ENCODE measurements around the gene KRT33A.

Gene KRT33A

GRCh38 chr17:41327411-41328120, 23.1 kb downstream of the KRT33A start:
- no peak for DNase-seq

DNA sequence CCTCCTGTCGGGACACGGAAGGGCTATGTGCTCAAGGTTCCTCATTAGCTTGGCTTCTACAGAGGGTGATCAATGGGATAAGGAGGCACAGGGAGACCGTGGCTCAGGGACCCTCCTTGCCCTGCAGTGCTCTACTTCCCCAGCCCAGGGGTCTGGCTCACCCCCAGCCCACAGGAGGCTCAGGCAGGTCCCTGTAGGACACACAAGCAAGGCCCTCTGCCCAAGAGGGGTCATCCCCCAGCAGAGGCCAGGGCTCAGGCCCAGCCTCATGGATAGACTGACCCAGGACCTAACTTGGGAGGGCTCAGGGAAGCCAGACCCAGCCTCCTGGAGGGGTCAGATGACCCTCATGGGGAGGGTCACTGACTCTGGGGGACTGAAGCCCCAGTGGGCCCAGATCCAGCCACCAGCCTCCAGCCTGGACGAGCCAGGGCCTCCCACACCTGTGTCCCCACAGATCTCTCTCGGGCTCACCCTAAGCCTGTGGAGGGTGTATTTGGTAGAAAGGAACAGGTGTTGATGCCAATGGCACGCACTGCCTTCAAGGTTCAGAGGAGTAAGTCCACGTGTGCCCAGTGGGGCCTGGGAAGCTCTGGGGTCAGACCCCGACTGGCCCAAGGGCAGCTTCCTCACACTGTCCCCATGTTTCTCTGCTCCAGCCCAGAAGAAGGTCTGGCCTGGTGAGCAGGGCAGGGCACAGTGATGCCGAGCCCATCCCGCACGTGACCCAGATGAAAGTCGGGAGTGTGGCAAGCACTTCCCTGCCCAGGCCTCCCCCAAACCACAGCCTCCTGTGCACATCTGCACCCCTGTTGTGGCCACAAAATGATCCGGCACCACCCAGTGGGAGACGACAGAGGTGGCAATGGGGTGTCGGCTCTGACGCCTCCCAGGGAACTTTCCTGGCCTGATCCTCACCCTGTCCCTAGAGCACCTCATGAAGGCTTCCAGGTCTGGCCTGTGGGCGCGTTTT, 24.2 kb downstream of the KRT33A start:
- peak; percentile 47 for DNase-seq

- DNase-seq = no peak
Measured at GRCh38 chr17:41325611-41326010, 25.0 kb downstream of the KRT33A start.

- DNase-seq = no peak
Measured at GRCh38 chr17:41325126-41325525, 25.5 kb downstream of the KRT33A start.

DNA sequence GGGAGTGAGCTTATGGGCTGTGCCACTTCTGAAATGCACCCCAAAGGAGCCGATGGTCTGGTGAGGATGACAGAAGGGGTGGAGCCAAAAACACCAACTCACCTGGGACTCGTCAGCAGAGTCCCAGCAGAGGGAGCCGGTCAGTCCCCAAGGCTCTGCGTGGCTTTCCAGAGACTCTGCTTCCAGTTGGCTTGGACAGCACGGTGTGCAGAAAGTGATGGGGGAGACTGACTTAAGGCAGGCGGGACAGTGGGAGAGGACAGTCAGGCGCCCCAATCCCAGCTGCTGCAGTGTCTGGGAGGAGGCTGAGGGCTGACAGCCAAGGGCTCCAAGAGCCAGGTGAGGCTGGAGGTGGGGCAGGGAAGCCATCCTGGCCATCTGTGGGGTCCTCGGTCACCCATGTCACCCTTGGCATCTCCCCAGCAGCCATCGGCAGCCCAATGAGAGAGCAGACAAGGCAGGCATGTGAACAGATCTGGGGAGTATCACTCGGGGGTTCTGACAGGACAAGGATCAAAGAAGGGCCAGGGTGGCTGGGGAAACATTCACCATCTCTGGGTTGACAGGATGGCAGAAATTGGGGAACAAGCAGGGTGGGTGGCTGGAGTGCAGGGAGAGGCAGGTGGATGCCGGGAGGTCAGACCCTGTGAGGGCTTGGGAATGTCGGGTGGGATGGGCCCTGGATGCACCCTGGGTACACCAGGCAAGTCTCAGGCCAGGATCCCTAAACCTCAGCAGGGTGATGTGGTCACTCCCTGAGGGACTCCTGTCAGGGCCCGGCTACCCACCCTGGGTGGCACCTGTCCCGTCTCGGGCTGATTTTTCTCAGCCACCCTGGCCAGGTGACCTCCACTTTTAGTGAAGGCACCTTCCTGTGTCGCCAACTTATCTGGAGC, 26.2 kb downstream of the KRT33A start:
- DNase-seq = peak; percentile 23

DNA sequence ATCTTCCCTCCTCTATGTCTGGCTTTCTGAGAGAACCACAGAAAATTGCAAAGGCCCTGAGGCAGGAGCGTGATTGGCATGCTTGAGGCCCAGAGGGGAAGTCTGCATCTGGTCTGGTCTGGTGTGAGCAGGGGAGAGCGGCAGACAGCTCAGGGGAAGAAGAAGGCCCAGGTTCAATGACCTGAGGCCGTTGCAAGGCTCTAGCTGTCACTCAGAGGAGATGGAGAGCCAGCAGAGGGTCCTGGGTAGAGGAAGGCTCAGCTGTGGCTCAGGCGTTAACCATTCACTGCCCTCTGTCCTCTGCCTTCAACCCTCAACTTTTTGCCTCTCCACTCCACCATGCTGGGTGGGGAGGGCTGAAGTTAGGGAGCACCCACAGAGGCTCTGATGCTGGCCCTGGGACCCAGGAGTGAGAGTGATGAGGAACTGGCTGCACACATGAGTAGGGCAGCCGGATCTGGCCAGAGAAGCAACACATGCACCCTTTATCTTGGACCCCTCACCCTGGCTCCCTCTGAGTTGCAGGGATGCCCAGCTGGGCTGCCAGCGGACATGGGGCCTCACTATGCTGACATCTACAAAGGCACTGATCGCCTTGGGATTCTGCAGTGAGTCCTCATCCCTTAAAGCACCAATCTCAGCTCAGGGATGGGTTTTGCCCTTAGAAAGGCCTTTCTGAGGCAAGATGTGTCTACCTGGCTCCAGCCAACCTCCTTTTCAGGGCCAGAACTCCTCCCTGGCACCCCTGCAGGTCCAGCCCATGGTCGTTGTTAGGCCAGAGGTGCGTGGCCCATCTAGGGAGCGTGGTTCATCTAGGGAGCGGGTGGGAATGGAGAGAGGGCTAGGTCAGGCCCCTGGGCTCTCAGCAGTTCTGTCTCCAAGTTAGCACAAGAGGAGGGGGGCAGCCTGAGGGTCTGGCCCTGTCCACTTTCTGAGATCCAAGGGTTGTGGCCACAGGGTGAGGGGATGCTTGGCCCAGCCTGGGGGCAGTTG, 27.4 kb downstream of the KRT33A start:
- DNase-seq = no peak

DNA sequence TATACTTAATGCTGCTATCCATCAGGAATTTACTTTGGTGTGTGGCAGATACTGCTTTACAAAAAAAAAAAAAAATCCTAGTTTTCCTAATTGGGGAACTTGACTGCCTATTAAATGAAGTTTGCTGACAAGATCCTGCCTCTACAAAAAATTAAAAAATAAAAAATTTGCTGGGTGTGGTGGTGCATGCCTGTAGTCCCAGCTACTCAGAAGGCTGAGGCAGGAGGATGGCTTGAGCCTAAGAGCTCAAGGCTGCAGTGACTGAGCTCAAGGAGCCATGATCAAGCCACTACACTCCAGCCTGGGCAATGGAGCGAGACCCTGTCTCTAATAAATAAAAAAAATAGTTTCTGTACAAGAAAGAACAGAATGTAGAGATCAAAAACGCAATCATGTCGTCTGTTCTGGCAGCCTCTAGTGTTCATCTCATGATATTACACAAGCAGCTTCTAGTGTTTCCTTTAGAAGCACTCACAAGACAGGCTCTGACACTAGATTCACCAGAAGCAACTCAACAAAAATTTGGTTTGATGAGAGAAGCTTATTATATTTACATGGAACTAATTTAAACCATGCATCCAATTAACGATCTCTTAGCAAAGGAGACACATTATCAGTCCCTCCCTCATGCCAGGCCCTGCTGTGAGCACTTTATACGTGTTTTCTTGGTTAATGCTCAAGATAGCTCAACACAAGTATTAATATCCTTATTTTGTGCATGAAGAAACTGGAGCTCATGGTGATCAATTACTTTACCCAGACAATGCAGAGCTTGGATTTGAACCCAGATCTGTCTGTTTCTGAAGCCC, 28.3 kb downstream of the KRT33A start:
- peak; percentile 62 for DNase-seq

DNA sequence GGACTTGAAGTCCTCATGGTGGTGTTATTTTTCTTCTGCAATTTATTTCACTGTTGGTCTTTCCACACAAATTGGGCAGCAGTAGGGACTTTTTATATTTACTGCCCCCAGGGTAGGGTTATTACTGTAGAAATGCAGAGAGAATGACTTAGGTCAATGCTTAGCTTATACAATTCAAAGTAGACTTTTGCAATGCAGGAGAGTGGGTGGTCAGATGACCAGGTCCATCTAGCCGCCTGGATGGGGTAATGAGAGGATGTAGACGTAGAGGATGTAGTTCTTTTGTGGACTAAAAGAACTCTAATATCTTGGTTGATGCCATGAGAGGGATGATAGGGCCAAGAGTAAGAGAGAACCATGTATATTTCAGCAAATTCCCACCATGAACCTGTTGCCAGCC, 32.4 kb downstream of the KRT33A start:
- DNase-seq = no peak

DNA sequence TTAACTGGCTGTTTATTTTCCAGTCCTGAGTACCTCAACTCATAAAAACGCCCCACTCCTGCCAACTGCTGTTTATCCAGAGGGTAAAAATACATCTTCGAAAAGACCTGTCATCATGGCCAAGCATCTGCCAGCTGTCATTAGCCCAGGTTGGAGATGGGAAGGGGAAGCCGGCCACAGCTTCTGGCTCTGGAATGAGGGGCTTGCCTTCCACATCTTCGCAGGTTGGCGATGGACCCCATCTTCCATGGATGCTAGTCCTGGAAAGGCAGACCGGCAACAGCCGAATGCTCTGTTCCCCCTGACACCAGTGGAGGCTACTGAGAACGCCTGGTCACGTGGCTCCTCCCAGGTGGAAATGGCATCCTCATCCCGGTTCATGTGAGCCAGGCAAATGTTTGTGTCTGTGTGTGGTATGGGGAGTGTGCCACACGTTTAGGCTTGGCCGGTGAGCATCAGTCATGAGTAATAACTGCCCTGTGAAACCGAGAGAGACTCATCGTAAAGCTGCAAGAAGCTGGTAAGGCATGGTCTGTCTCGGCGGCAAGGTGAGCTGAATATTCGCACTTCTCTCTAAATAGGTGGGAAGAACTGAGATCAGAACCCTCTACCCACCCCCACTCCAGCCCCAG, 34.7 kb downstream of the KRT33A start:
- DNase-seq = no peak

- no peak for DNase-seq
Measured at GRCh38 chr17:41315204-41315794, 35.3 kb downstream of the KRT33A start, which contains the start of gene KRTAP17-1. Gene KRTAP17-1 (minus strand): TSS chr17:41315710. CDS start chr17:41315650, 60 bp downstream.

DNA sequence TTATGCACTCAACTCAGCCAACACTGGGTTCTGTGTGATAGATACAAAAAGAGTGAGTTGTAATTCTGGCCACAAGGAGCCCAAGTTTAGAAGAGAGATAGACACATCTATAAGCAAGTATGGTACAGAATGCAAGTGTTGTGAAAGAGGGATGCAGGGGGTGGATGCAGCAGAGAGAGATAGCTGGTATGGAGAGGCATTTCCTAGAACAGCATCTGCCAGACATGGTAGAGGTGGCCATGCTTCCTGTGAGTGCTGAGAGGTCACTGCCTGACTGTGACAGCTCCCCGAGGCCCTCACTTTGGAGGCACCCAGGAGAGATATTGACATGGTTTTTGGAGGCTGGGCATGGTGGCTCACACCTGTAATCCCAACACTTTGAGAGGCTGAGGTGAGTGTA, 39.5 kb downstream of the KRT33A start:
- no peak for DNase-seq

DNA sequence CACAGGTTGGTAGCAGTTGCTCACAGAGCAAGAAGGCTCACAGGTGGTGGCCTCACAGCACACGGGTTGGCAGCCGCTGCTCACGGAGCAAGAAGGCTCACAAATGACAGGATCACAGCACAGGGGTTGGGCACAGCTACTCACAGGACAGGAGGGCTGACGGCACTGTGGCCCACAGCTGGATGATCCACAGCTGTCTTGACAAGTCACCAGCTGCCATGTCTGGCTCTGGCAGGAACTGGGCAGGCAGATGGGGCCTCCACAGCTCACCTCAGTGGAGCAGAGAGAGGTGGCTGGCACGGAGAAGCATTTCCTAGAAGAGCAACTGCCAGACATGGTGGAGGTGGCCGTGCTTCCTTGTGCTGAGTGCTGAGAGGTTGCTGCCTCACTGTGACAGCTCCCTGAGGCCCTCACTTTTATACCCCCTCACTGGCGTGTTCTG, 41.7 kb downstream of the KRT33A start, which contains the start of gene KRTAP16-1:
Gene KRTAP16-1, minus strand, starts transcription at position 392 of the 442 bp plus-strand sequence. Its CDS starts 56 bp downstream, at position 336.
- peak; percentile 55 for DNase-seq

- DNase-seq = peak; percentile 89
Measured at GRCh38 chr17:41308251-41308917, 42.2 kb downstream of the KRT33A start.

DNA sequence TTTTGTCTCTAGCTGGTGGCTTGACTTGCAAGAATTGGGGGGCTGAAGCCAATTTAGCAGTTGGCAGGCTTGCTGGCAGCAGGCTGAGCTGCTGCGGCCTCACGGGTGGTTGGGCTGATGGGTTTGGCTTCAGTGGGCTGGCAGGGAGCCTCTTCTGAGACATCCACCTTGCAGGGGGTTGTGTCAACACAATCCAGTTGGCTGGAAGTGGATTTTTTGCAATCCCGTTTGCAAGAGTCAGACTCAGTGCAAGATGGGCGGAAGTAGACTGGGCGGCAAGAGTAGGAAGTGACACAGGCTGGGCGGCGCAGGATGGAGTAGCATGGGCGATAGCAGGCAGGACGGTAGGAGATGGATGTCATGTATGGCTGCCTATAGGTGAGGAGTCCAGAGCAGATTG, 43.0 kb downstream of the KRT33A start:
- peak; percentile 5 for DNase-seq

GRCh38 chr17:41304091-41304490, 46.5 kb downstream of the KRT33A start:
- no peak for DNase-seq

DNA sequence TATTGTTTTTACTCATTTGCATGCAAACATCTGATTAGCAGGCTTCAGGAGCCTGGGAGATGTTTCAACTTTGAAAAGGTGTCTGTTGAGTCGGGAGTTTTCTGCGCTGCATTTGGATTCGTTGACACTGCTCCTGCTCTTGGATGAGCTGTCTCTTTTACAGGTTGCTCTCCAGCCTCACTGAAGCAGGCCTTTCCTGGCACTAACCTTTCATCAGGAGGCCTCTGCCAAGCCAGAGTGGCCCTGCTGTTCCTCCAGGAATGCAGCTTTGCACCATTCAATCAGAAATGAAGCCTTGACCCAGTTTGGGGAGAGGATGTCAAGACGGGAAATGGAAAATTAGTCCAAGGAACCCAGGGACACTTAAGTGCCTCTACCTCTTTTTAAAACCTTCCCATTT, 47.6 kb downstream of the KRT33A start:
- no peak for DNase-seq

DNA sequence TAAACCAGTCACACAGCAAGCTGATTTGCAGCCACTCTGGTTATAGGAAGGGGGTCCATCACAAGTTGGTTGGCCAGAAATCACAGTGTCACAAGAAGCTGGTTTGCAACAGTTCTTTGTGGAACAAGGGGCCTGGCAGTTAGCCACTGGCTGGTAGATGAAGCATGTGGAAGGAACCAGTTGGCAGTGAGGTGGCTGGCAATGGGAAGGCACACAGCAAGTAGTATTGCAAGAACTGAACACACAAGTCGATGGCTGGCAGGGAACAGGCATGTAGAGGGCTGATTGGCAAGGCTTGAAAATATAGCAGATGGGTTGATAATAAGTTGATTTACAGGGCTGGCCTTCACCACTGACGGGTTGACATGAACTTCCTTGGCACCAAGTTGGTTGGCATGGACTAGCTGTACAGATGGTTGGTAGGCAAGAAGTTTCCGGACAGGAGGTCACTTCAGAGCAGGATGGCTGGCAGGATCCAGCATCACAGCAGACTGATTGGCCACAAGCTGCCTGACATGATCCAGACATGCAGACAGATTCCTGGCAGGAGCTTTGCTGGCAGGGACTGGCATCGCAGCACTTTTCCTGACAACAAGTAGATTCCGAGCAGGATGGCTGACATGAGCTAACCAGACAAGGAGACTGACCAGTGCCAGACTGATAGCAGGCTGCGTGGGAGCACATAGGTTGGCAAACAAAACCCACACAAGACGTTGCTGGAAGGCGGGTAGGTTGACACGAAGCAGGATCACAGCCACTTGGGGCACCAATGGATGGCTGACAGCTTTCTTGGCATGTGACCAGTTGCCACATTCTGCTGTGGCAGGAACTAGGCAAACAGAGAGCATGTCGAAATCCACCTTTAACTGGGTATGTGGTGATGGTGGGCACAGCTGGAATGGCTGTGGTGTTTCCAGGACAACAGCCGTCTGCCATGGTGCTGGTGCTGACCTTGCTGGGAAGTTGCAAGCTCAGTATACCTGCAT, 48.4 kb downstream of the KRT33A start, which contains the start of gene KRTAP29-1:
Gene KRTAP29-1, minus strand, starts transcription at position 936 of the 986 bp plus-strand sequence. Its CDS starts 0 bp downstream, at position 936.
- no peak for DNase-seq

Measured in CD4-positive, alpha-beta T cell treated with Interleukin-21 for 1 hour (primary cell).